ENCODE data around the gene TLK1. TPM values are rescaled to one million over a fixed set of nuclear protein-coding genes. Genes with fewer than 3 reads are reported as not detected.

Gene TLK1
- total RNA-seq, 1 donor from 2014 or later: 26.3 TPM

DNA sequence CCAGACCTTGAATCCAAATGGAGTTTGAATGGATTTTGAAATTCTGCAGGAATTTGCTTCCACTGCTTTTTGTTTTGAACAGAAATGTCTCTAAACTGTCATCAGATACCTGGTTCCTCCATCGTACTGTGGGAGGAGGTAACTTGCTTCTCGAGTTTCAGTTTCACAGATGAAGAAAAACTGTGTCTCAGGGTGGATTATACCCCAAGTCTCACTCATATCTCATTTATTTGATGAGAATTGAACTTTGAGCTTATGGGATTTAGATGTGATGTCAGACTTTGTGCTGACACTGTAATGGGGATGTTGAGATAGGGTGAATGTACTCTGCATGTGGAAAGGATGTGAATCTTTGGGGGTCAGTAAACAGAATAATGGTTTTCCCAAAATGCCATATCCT is 124.2 kb downstream of the TLK1 start:
- intact Hi-C loops (cut with micrococcal nuclease): no loop called here
- no peaks in the 10 kb centered on the region for H3K4me1 ChIP-seq
- H3K4me3 ChIP-seq: no peak overlapping the region
- no peak for TF ChIP-seq CTCF (IDR thresholded peaks at IDR 0.05; ENCODE audit: borderline replicate concordance)
- no peaks in the 10 kb centered on the region for H3K9me3 ChIP-seq (replicated peaks)
- H3K27me3 ChIP-seq (ENCODE audit: low read depth): no peaks in the 10 kb centered on the region
- DNase-seq: no peak
- H3K27ac ChIP-seq (replicated peaks): no peak overlapping the region
- H3K36me3 ChIP-seq: peaks cover 49% of the 10 kb centered on the region

DNA sequence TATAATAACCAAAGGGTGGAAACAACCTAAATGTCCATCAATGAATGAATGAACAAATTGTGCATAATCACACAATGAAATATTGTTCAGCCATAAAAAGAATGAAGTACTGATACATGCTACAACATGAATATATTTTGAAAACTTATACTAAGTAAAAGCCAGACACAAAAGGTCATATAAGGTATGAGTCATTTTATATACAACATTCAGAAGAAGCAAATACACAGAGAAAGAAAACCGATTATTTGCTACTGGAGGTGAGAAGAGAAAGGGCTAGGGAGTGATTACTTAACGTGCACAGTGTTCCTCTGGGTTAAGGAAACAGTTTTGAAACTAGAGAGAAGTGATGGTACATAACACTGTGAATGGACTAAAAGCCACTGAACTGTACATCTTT is 126.4 kb downstream of the TLK1 start:
- no peaks in the 10 kb centered on the region for H3K27me3 ChIP-seq (ENCODE audit: low read depth)
- no peak for TF ChIP-seq CTCF (IDR thresholded peaks at IDR 0.05; ENCODE audit: borderline replicate concordance)
- no peak overlapping the region for H3K4me3 ChIP-seq
- no peak for DNase-seq
- H3K9me3 ChIP-seq (replicated peaks): no peaks in the 10 kb centered on the region
- intact Hi-C loops (cut with micrococcal nuclease): no loop called here
- H3K36me3 ChIP-seq: peaks cover 37% of the 10 kb centered on the region
- H3K4me1 ChIP-seq: no peaks in the 10 kb centered on the region
- no peak overlapping the region for H3K27ac ChIP-seq (replicated peaks)

- Histone ChIP-seq H3K9me3 (replicated peaks) (no peaks in the 10 kb centered on the region), H3K4me1 (no peaks in the 10 kb centered on the region), H3K27me3 (ENCODE audit: low read depth) (no peaks in the 10 kb centered on the region), H3K36me3 (peaks cover 25% of the 10 kb centered on the region), H3K27ac (replicated peaks) (no peak overlapping the region), H3K4me3 (no peak overlapping the region)
- no peak for TF ChIP-seq CTCF (IDR thresholded peaks at IDR 0.05; ENCODE audit: borderline replicate concordance)
- intact Hi-C loops (cut with micrococcal nuclease): no loop called here
- no peak for DNase-seq
Measured at GRCh38 chr2:171025214-171025613, 135.5 kb downstream of the TLK1 start.

DNA sequence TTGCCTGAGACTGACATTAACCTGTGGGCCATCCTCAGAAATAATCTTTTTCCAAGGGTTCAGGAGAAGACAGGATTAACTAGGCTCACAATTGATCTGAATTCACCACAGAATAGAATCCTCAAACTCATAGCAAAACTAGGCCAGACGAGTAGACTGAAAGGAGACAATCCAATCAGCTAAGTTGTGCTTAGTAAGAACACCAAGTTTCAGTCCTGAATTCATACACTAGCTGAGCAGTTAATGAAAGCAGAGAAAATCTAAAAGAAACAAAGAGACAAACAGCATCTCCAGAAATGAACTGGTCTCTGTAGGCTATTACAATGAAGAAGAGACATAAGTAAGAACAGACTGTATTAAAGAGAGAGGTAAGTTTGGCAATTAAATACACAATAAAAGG is 142.2 kb downstream of the TLK1 start:
- H3K9me3 ChIP-seq (replicated peaks): no peaks in the 10 kb centered on the region
- no peak for DNase-seq
- intact Hi-C loops (cut with micrococcal nuclease): no loop called here
- H3K27ac ChIP-seq (replicated peaks): no peak overlapping the region
- peaks cover 22% of the 10 kb centered on the region for H3K36me3 ChIP-seq
- no peaks in the 10 kb centered on the region for H3K27me3 ChIP-seq (ENCODE audit: low read depth)
- H3K4me3 ChIP-seq: no peak overlapping the region
- no peaks in the 10 kb centered on the region for H3K4me1 ChIP-seq
- TF ChIP-seq CTCF (IDR thresholded peaks at IDR 0.05; ENCODE audit: borderline replicate concordance): no peak

GRCh38 chr2:171016125-171016524 is 144.6 kb downstream of the TLK1 start:
- Histone ChIP-seq H3K27ac (replicated peaks) (no peak overlapping the region), H3K27me3 (ENCODE audit: low read depth) (no peaks in the 10 kb centered on the region), H3K9me3 (replicated peaks) (no peaks in the 10 kb centered on the region), H3K4me3 (no peak overlapping the region), H3K4me1 (no peaks in the 10 kb centered on the region), H3K36me3 (peaks cover 20% of the 10 kb centered on the region)
- intact Hi-C loops (cut with micrococcal nuclease): no loop called here
- no peak for DNase-seq
- TF ChIP-seq CTCF (IDR thresholded peaks at IDR 0.05; ENCODE audit: borderline replicate concordance): no peak

DNA sequence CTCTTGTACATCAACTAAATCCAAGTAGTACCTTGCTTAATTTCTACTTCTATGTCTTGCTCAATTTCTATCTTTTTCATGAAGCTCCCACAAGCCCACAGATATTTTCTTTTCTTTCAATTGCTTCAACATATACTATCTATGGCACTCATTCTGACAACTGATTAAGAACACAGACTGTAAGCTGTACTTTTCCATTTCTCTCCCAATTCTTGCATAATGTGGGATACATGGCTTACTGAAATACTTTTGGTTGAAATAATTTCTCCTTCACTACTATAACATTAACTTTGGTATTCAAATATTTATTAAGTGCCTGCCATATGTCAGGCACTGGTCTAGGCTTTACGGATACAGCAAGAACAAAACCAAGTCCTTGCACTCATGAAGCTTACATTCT is 146.8 kb downstream of the TLK1 start:
- no peak overlapping the region for H3K4me3 ChIP-seq
- no peak for TF ChIP-seq CTCF (IDR thresholded peaks at IDR 0.05; ENCODE audit: borderline replicate concordance)

More for the DNA sequence above, 146.8 kb downstream of the TLK1 start:
- Histone ChIP-seq H3K4me1 (no peaks in the 10 kb centered on the region), H3K9me3 (replicated peaks) (no peaks in the 10 kb centered on the region), H3K27me3 (ENCODE audit: low read depth) (no peaks in the 10 kb centered on the region), H3K36me3 (peaks cover 24% of the 10 kb centered on the region), H3K27ac (replicated peaks) (no peak overlapping the region)
- DNase-seq: no peak
- intact Hi-C loops (cut with micrococcal nuclease): no loop called here

All from left ventricle myocardium inferior (tissue), 1 donor.